Measurements from ENCODE around the gene SELENOH. TPM values are rescaled to one million over a fixed set of nuclear protein-coding genes. Genes with fewer than 3 reads are reported as not detected.
"Not testable (repeated sequence)": the region's sequence is repeated elsewhere in the genome, so short reads cannot be mapped to it uniquely, and the experiment has no call there.

The SELENOH gene
- 65.5 TPM for polyA plus RNA-seq (2013, experiment 1 of 2; ENCODE audit: insufficient read length)
- polyA plus RNA-seq (2013, experiment 2 of 2; ENCODE audit: insufficient read length), result 65.1 TPM

GRCh38 chr11:57741132-57742086, at the start of gene SELENOH:
Gene SELENOH (plus strand): TSS chr11:57741491. CDS start chr11:57741596, 105 bp downstream.
- DNase-seq, result peak; percentile 97

- no peak for DNase-seq
Measured at GRCh38 chr11:57698843-57699365, 42.4 kb upstream of the SELENOH start.

- no peak for DNase-seq
Measured at GRCh38 chr11:57699813-57700212, 41.5 kb upstream of the SELENOH start.

GRCh38 chr11:57700425-57700824, 40.9 kb upstream of the SELENOH start:
- no peak for DNase-seq

GRCh38 chr11:57703341-57703740, 38.0 kb upstream of the SELENOH start:
- no peak for DNase-seq

GRCh38 chr11:57704932-57705331, 36.4 kb upstream of the SELENOH start:
- DNase-seq, result no peak

- DNase-seq, result not testable (repeated sequence)
Measured at GRCh38 chr11:57705432-57705831, 35.9 kb upstream of the SELENOH start.

GRCh38 chr11:57709802-57710367, 31.4 kb upstream of the SELENOH start:
- no peak for DNase-seq

- DNase-seq, result peak; percentile 61
Measured at GRCh38 chr11:57711414-57712255, 29.7 kb upstream of the SELENOH start, which contains the start of gene MED19. Gene MED19 (minus strand): TSS chr11:57712215. CDS start chr11:57712179, 36 bp downstream.

GRCh38 chr11:57712256-57713150, 28.8 kb upstream of the SELENOH start, which contains the start of gene TMX2:
Gene TMX2 (plus strand): TSS chr11:57712593. CDS start chr11:57712619, 26 bp downstream.
- DNase-seq, result peak; percentile 99

GRCh38 chr11:57713835-57714234, 27.5 kb upstream of the SELENOH start:
- no peak for DNase-seq

- DNase-seq, result not testable (repeated sequence)
Measured at GRCh38 chr11:57716726-57717125, 24.6 kb upstream of the SELENOH start.

GRCh38 chr11:57727185-57727584, 14.1 kb upstream of the SELENOH start:
- no peak for DNase-seq

- DNase-seq, result no peak
Measured at GRCh38 chr11:57728829-57729228, 12.5 kb upstream of the SELENOH start.

- no peak for DNase-seq
Measured at GRCh38 chr11:57729479-57729878, 11.8 kb upstream of the SELENOH start.

- no peak for DNase-seq
Measured at GRCh38 chr11:57732661-57733060, 8.6 kb upstream of the SELENOH start.

GRCh38 chr11:57735619-57736298, 5.5 kb upstream of the SELENOH start:
- DNase-seq, result no peak

GRCh38 chr11:57742087-57742452, 779 bp downstream of the SELENOH start:
- DNase-seq, result no peak

GRCh38 chr11:57744357-57744756, 3.1 kb downstream of the SELENOH start:
- no peak for DNase-seq

GRCh38 chr11:57745206-57745605, 3.9 kb downstream of the SELENOH start:
- no peak for DNase-seq

- no peak for DNase-seq
Measured at GRCh38 chr11:57746920-57747319, 5.6 kb downstream of the SELENOH start.

Data from fibroblast of skin of scalp (primary cell).